Glomerular visceral epithelial cell (primary cell): ENCODE results near the gene PRKCD.
A peak's percentile ranks its signal among the peaks of the same experiment; 100 is the strongest.

Experiments used
- DNase-seq: peaks from one replicate; pipeline ENCODE4 v3.0.0-alpha.2; 2016; ENCODE audit errors: extremely low spot score

The PRKCD gene

GRCh38 chr3:53232641-53233377 is 71.8 kb downstream of the PRKCD start:
- DNase-seq, result no peak

GRCh38 chr3:53234130-53234840 is 73.3 kb downstream of the PRKCD start:
- no peak for DNase-seq

- DNase-seq, result no peak
Measured at GRCh38 chr3:53234841-53235232, 73.8 kb downstream of the PRKCD start.

- DNase-seq, result no peak
Measured at GRCh38 chr3:53235545-53235944, 74.5 kb downstream of the PRKCD start.

- DNase-seq, result peak; percentile 85
Measured at GRCh38 chr3:53236112-53236841, 75.3 kb downstream of the PRKCD start.

GRCh38 chr3:53238051-53238850 is 77.2 kb downstream of the PRKCD start:
- DNase-seq, result peak; percentile 95

GRCh38 chr3:53238886-53239285 is 77.9 kb downstream of the PRKCD start:
- no peak for DNase-seq

GRCh38 chr3:53239800-53240199 is 78.8 kb downstream of the PRKCD start:
- no peak for DNase-seq

GRCh38 chr3:53240989-53241972 is 80.3 kb downstream of the PRKCD start:
- DNase-seq, result no peak

- no peak for DNase-seq
Measured at GRCh38 chr3:53242155-53242554, 81.1 kb downstream of the PRKCD start.
